ENCODE data around the gene ADAM12. TPM values are rescaled to one million over a fixed set of nuclear protein-coding genes. Genes with fewer than 3 reads are reported as not detected.

The ADAM12 gene
- total and polyA plus RNA-seq, 7 donors, result under 0.01 to 0.82 (median 0.46) TPM; not detected in 1

- H3K36me3 ChIP-seq, result no peaks in the 10 kb centered on the region
- no peak overlapping the region for H3K27ac ChIP-seq
- no peaks in the 10 kb centered on the region for H3K27me3 ChIP-seq
- no peak overlapping the region for H3K4me3 ChIP-seq
- DNase-seq, result no peak
- 27 to 61% methylated on average over 8 of the region's 8 CpGs for WGBS, 2 donors
- no peaks in the 10 kb centered on the region for H3K4me1 ChIP-seq
- intact Hi-C loops (cut with DNase I), result no loop called here
- no peaks in the 10 kb centered on the region for H3K9me3 ChIP-seq
- TF ChIP-seq CTCF (IDR thresholded peaks at IDR 0.05), result no peak
- no peak for TF ChIP-seq POLR2AphosphoS5 (IDR thresholded peaks at IDR 0.05)
- no peak for TF ChIP-seq EP300 (IDR thresholded peaks at IDR 0.05)
- TF ChIP-seq POLR2A (IDR thresholded peaks at IDR 0.05), result no peak
These were observed 273.3 kb downstream of the ADAM12 start for GRCh38 chr10:126114884-126115555.

GRCh38 chr10:126111516-126111915, 276.8 kb downstream of the ADAM12 start:
- no peak for TF ChIP-seq CTCF (IDR thresholded peaks at IDR 0.05)
- TF ChIP-seq POLR2A (IDR thresholded peaks at IDR 0.05), result no peak
- TF ChIP-seq EP300 (IDR thresholded peaks at IDR 0.05), result no peak
- no peak for TF ChIP-seq POLR2AphosphoS5 (IDR thresholded peaks at IDR 0.05)
- WGBS, 2 donors, result 40 to 47% methylated on average over 6 of the region's 6 CpGs
- intact Hi-C loops (cut with DNase I), result no loop called here
- H3K9me3 ChIP-seq, result no peaks in the 10 kb centered on the region
- no peak for DNase-seq
- no peaks in the 10 kb centered on the region for H3K36me3 ChIP-seq
- no peaks in the 10 kb centered on the region for H3K27me3 ChIP-seq
- no peaks in the 10 kb centered on the region for H3K4me1 ChIP-seq
- H3K4me3 ChIP-seq, result no peak overlapping the region
- H3K27ac ChIP-seq, result no peak overlapping the region

GRCh38 chr10:126110489-126111180, 277.6 kb downstream of the ADAM12 start:
- intact Hi-C loops (cut with DNase I), result no loop called here
- 23 to 33% methylated on average over 5 of the region's 5 CpGs for WGBS, 2 donors
- Histone ChIP-seq H3K27ac (no peak overlapping the region), H3K27me3 (no peaks in the 10 kb centered on the region), H3K4me3 (no peak overlapping the region), H3K4me1 (no peaks in the 10 kb centered on the region), H3K9me3 (no peaks in the 10 kb centered on the region), H3K36me3 (no peaks in the 10 kb centered on the region)
- TF ChIP-seq CTCF (IDR thresholded peaks at IDR 0.05) (no peak), POLR2AphosphoS5 (IDR thresholded peaks at IDR 0.05) (no peak), EP300 (IDR thresholded peaks at IDR 0.05) (no peak), POLR2A (IDR thresholded peaks at IDR 0.05) (no peak)
- no peak for DNase-seq

DNA sequence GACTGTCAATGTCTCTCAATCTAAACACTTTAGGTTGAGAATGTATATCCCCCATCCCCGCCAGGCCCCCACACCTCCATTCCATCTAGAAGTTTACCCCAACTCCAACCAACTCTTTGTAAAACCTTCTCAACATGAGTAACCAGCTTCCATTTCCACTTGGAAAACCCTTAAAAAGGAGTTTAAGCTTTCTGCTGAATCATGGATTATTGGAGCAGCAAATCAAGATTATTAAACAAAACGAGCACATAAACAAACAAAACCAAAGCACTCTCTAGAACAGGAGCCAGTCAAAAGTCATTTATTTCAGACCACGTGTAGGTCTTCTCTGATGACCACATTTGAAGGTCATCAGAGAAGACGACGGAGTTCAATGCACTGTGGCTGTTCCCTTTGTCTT, 278.4 kb downstream of the ADAM12 start:
- Histone ChIP-seq H3K27ac (no peak overlapping the region), H3K9me3 (no peaks in the 10 kb centered on the region), H3K4me1 (no peaks in the 10 kb centered on the region), H3K4me3 (no peak overlapping the region), H3K36me3 (no peaks in the 10 kb centered on the region), H3K27me3 (no peaks in the 10 kb centered on the region)
- WGBS, 2 donors, result 53 to 63% methylated on average over 5 of the region's 5 CpGs
- TF ChIP-seq CTCF (IDR thresholded peaks at IDR 0.05), result no peak
- no peak for TF ChIP-seq EP300 (IDR thresholded peaks at IDR 0.05)
- TF ChIP-seq POLR2A (IDR thresholded peaks at IDR 0.05), result no peak
- no peak for TF ChIP-seq POLR2AphosphoS5 (IDR thresholded peaks at IDR 0.05)
- intact Hi-C loops (cut with DNase I), result no loop called here
- DNase-seq, result no peak

Measured in sigmoid colon (tissue), 7 donors.